ENCODE measurements around the gene DDX41. TPM values are rescaled to one million over a fixed set of nuclear protein-coding genes. Genes with fewer than 3 reads are reported as not detected.

The DDX41 gene
- total and polyA plus RNA-seq, 10 of the 15 experiments (the other 5 are each of a cell fraction or from before 2014, with no cell fraction given) = 32.7 to 215 (median 93.6) TPM

DNA sequence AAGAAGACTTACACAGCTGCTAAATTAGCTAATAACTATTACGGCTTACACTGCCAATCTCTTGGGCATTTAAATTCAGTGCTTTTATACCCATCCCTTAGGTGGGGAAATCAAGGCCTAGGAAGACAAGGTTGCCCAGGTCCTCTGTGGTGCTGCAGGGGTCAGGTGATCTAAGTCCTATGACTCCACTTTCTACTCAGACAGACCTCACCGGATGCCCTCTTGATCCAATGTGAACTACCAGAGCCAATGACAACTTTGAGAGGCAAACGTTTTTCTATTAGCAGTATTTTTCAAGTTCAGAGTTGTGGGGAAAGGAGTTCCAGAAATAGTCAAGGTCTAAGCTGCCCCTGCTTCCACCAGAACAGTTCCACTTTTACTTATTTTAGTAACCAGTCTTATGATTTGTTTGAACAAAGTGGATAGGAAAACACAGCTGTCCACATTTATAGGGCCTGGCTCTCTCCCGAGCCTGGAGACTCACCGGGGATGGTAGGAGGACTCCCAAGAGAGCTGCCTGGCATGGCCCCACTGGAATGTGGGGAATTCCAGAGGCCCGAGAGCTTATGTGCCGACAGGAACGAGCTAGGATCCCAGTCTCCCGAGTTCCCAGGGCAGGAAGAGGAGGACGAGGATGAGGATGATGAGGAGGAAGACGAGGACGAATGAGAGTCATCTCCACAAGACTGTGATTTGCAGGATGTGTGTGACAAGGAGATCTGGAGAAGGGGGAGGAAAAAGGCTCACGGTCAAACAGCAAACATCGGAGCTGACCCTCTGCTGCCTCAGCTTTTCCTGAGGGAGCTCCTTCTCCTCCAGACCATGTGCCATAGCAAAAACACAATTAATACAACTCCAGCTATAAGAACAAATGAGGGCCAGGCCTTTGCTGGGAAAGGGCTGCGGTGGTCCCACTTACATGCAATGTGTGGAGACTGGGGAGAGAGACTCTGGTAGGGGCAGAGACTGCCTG, 20.9 kb upstream of the DDX41 start:
- no peak overlapping the region for H3K4me2 ChIP-seq (ENCODE audit: control insufficient read depth, insufficient read depth)
- H2AFZ ChIP-seq (ENCODE audit: control insufficient read depth, low read depth, low read length) = no peak overlapping the region
- SMC1A ChIA-PET (ENCODE audit: uncharacterized antibody, unreplicated experiment) = interaction anchor here (1.4 kb wide), 1 partner anchor 11 kb away, joined by 4 read pairs; no protein-coding TSS in a partner anchor
- H3K9ac ChIP-seq (ENCODE audit: control insufficient read depth, insufficient read depth, low read length) = no peak overlapping the region
- intact Hi-C loops (cut with micrococcal nuclease; ENCODE audit: unreplicated experiment) = no loop called here
- no peaks in the 10 kb centered on the region for H3K79me2 ChIP-seq (ENCODE audit: control insufficient read depth, insufficient read depth, low read length)
- no peaks in the 10 kb centered on the region for H4K20me1 ChIP-seq (ENCODE audit: control insufficient read depth, insufficient read depth)
- POLR2A ChIA-PET = interaction anchor here (0.7 to 1.0 kb wide), 2 partner anchors 10 to 18 kb away, joined by 3 read pairs; no protein-coding TSS in a partner anchor
- RAD21 ChIA-PET (ENCODE audit: unreplicated experiment) = no interaction called here
- H3K36me3 ChIP-seq (ENCODE audit: control insufficient read depth in 2 of 2, insufficient read depth in 2 of 2, low read length in 1 of 2) = peaks cover 11 to 22% of the 10 kb centered on the region in 2 experiments
- no peak for ATAC-seq
- H3K27me3 ChIP-seq (replicated peaks in 1 of 2; ENCODE audit: control insufficient read depth in 2 of 2, insufficient read depth in 2 of 2, low read length in 1 of 2) = no peaks in the 10 kb centered on the region
- FAIRE-seq = no peak
- H3K27ac ChIP-seq (ENCODE audit: control insufficient read depth, insufficient read depth) = no peak overlapping the region
- 84% methylated on average over 15 of the region's 15 CpGs for WGBS (ENCODE audit: insufficient coverage, insufficient replicate concordance, low lambda C conversion rate, missing lambda C conversion rate)
- no peaks in the 10 kb centered on the region for H3K9me3 ChIP-seq (replicated peaks; ENCODE audit: control insufficient read depth, insufficient read depth, low read length)
- in situ Hi-C loops (cut with MboI) = no loop called here
- H3K4me1 ChIP-seq (ENCODE audit: control insufficient read depth, insufficient read depth, low read length) = no peaks in the 10 kb centered on the region
- DNase-seq (ENCODE audit: low read depth, low spot score) = no peak
- BruUV-seq (replicated peaks) = no TSS peak
- CTCF ChIA-PET = interaction anchor here (0.6 kb wide), 1 partner anchor 72 kb away, joined by 3 read pairs; no protein-coding TSS in a partner anchor
- no peak overlapping the region for H3K4me3 ChIP-seq
- TF ChIP-seq POLR2A (IDR thresholded peaks at IDR 0.05; ENCODE audit: low read depth, low read length) (no peak), SMAD1 (IDR thresholded peaks at IDR 0.05; ENCODE audit: low read depth, partially characterized antibody) (no peak), SIN3A (IDR thresholded peaks at IDR 0.05; ENCODE audit: low read depth, low read length) (no peak), ESRRA (IDR thresholded peaks at IDR 0.05; ENCODE audit: low read length) (no peak), SMARCA5 (IDR thresholded peaks at IDR 0.05) (no peak), SREBF2 (IDR thresholded peaks at IDR 0.05; ENCODE audit: low read length) (no peak), LARP7 (IDR thresholded peaks at IDR 0.05) (no peak), SMC3 (IDR thresholded peaks at IDR 0.05; ENCODE audit: borderline replicate concordance, low read length) (no peak)
- TF ChIP-seq, protein P1, sequence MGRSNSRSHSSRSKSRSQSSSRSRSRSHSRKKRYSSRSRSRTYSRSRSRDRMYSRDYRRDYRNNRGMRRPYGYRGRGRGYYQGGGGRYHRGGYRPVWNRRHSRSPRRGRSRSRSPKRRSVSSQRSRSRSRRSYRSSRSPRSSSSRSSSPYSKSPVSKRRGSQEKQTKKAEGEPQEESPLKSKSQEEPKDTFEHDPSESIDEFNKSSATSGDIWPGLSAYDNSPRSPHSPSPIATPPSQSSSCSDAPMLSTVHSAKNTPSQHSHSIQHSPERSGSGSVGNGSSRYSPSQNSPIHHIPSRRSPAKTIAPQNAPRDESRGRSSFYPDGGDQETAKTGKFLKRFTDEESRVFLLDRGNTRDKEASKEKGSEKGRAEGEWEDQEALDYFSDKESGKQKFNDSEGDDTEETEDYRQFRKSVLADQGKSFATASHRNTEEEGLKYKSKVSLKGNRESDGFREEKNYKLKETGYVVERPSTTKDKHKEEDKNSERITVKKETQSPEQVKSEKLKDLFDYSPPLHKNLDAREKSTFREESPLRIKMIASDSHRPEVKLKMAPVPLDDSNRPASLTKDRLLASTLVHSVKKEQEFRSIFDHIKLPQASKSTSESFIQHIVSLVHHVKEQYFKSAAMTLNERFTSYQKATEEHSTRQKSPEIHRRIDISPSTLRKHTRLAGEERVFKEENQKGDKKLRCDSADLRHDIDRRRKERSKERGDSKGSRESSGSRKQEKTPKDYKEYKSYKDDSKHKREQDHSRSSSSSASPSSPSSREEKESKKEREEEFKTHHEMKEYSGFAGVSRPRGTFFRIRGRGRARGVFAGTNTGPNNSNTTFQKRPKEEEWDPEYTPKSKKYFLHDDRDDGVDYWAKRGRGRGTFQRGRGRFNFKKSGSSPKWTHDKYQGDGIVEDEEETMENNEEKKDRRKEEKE (IDR thresholded peaks at IDR 0.05) = no peak
- TF ChIP-seq, protein P2, sequence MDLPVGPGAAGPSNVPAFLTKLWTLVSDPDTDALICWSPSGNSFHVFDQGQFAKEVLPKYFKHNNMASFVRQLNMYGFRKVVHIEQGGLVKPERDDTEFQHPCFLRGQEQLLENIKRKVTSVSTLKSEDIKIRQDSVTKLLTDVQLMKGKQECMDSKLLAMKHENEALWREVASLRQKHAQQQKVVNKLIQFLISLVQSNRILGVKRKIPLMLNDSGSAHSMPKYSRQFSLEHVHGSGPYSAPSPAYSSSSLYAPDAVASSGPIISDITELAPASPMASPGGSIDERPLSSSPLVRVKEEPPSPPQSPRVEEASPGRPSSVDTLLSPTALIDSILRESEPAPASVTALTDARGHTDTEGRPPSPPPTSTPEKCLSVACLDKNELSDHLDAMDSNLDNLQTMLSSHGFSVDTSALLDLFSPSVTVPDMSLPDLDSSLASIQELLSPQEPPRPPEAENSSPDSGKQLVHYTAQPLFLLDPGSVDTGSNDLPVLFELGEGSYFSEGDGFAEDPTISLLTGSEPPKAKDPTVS (IDR thresholded peaks at IDR 0.05; ENCODE audit: low read depth, low read length) = no peak
- TF ChIP-seq, protein P3, sequence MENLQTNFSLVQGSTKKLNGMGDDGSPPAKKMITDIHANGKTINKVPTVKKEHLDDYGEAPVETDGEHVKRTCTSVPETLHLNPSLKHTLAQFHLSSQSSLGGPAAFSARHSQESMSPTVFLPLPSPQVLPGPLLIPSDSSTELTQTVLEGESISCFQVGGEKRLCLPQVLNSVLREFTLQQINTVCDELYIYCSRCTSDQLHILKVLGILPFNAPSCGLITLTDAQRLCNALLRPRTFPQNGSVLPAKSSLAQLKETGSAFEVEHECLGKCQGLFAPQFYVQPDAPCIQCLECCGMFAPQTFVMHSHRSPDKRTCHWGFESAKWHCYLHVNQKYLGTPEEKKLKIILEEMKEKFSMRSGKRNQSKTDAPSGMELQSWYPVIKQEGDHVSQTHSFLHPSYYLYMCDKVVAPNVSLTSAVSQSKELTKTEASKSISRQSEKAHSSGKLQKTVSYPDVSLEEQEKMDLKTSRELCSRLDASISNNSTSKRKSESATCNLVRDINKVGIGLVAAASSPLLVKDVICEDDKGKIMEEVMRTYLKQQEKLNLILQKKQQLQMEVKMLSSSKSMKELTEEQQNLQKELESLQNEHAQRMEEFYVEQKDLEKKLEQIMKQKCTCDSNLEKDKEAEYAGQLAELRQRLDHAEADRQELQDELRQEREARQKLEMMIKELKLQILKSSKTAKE (IDR thresholded peaks at IDR 0.05; ENCODE audit: low read depth, poor library complexity, severe bottlenecking) = no peak
- TF ChIP-seq, protein P4, sequence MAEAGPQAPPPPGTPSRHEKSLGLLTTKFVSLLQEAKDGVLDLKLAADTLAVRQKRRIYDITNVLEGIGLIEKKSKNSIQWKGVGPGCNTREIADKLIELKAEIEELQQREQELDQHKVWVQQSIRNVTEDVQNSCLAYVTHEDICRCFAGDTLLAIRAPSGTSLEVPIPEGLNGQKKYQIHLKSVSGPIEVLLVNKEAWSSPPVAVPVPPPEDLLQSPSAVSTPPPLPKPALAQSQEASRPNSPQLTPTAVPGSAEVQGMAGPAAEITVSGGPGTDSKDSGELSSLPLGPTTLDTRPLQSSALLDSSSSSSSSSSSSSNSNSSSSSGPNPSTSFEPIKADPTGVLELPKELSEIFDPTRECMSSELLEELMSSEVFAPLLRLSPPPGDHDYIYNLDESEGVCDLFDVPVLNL (IDR thresholded peaks at IDR 0.05; ENCODE audit: low read depth, low read length) = no peak

Data from GM12878 (cell line).